GM19467 (cell line): ENCODE measurements around the gene EEF2K.
"Not testable (repeated sequence)": the region's sequence is repeated elsewhere in the genome, so short reads cannot be mapped to it uniquely, and the experiment has no call there.

Experiments used
- ATAC-seq: cut with Tn5 transposase; IDR thresholded peaks from one replicate; pipeline ENCODE4 v1.9.1; 2021; ENCODE audit warnings: mild to moderate bottlenecking, moderate library complexity; ENCODE audit not compliant: unreplicated experiment

The EEF2K gene

GRCh38 chr16:22206013-22206841 is at the start of gene EEF2K:
Gene EEF2K, plus strand, starts transcription at chr16:22206278. Its CDS starts 19,452 bp downstream, at chr16:22225730.
- ATAC-seq, result peak; percentile 85

DNA sequence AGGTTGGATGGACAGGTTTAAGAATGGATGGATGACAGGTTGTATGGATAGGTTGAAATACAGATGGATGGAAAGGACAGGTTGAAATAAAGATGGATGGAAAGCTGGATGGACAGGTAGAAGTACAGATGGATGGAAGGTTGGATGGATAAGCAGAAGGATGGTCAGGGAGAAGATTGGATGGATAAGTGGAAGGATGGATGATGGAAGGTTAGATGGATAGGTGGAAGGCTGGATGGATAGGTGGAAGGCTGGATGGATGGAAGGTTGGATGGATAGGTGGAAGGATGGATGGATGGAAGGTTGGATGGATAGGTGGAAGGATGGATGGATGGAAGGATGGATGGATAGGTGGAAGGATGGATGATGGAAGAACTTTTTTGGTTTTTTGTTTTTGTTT is 44.7 kb upstream of the EEF2K start:
- ATAC-seq, result no peak

DNA sequence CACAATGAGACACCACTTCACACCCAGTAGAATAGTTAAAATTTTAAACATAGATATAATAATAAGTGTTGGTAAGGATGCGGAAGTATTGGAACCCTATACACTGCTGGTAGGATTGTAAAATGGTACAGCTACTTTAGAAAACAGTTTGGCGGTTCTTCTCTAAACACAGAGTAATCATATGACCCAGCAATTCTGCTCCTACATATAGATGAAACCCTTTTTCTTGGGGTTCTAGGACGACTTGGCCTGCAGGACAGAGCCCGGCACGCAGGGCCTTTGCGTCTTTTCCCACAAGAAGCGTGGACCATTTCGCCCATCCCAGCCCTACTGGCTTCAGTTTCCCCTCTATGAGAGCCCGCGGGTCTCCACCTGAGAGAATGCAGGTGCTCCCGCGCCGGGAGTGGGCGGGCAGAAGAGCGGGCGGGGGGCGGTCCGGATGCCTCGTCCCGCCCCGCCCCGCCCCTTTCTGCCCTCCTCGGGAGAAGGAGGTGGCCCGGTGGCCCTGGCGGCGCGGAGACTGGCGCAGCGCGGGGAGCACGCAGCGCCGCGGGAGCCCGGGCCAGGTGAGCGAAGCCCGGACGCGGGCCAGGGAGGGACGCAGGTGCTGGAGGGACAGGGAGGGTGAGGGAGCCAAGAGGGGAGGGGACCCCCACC is 44.0 kb upstream of the EEF2K start, which contains the start of gene SDR42E2:
Gene SDR42E2 (plus strand): TSS at position 508 of the 657 bp plus-strand sequence. CDS start 3,077 bp downstream, outside the sequence.
- no peak for ATAC-seq

GRCh38 chr16:22162656-22163009 is 43.4 kb upstream of the EEF2K start:
- ATAC-seq, result no peak

- no peak for ATAC-seq
Observed at GRCh38 chr16:22163806-22164205, 42.3 kb upstream of the EEF2K start.

GRCh38 chr16:22164482-22164881 is 41.6 kb upstream of the EEF2K start:
- no peak for ATAC-seq

DNA sequence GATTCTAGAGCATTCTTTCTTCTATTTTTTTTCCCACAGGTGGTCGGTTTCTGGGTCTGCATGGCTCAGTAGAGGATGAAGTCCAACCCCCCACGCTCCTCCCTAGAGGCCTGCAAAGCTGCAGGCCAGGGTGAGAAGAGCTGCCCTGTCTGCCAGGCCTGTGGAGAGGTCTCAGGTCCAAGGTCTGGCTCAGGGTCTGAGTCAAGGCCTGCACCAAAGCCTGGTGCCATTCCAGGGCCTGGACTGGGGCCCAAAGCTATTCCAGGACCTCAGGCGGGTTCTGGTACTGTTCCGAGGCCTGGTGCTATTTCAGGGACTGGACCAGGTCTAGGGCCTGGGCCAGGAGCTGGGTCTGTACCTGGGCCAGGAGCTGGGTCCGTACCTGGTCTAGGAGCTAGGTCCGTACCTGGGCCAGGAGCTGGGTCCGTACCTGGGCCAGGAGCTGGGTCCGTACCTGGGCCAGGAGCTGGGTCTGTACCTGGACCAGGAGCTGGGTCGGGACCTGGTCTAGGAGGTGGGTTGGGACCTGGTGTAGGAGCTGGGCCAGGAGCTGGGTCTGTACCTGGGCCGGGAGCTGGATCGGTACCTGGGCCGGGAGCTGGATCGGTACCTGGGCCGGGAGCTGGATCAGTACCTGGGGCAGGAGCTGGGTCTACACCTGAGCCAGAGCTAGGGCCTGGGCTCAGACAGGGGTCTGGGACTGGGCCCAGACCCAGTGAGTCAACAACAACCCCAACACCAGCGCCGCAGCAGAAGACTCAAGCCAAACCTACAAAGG is 40.4 kb upstream of the EEF2K start:
- ATAC-seq, result no peak

GRCh38 chr16:22171953-22172352 is 34.1 kb upstream of the EEF2K start:
- ATAC-seq, result no peak

DNA sequence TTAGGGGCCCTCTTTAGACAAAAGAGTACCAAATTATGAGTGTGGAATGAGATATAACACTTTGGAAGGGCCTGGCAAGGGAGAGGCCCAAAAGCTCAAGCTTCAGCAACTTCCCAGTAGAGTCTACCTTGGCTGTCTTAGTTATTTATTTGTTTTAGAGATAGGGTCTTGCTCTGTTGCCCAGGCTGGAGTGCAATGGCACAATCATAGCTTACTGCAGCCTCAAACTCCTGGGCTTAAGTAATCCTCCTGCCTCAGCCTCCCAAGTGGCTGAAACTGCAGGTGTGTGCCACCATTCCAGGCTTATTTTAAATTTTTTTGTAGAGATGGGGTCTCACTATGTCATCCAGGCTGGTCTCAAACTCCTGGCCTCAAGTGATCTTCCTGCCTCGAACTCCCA is 33.4 kb upstream of the EEF2K start:
- ATAC-seq, result not testable (repeated sequence)

GRCh38 chr16:22174642-22175041 is 31.4 kb upstream of the EEF2K start:
- ATAC-seq, result no peak

DNA sequence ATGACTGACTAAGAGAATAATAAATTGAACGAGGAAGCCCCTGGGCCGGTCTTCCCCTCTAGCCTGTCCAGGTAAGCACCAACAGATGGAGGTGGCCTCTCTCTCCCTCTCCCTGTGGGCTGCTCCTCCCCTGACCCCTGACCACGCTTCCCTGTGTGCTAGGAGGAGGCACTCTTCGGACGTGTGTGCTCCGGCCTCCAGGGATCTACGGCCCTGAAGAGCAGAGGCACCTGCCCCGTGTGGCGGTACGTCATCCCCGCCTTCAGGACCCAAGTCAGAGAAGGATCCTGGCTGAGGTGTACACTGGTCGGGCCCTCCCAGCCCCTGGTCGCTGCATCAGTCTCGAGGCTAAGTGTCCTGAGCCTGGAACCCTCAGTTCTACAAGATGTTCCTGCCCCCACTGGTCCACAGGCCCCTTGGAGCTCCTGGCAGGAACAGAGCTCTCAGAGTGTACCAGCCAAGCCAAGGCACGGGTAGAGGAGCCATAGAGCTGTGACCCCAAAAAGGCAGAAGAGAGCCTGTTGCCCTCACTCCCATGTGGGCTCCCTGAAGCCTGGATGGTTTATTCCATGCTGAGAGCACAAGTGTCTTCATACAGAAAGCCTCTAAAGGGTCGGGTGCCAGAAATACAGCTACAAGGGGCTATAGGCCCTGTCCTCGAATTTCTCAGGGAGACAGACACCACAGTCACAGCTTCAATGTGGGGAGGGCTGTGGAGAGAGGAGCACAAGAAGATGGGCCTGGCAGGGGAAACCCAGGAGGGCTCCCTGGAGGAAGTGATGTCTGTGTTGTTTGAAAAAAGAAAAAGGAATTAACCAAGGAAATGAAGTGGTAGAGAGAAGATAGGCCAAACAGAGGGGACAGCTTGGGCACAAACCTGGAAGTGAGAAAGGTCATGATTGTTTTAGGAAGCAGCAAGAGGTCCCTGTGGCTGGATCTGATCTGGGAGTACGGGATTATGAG is 27.8 kb upstream of the EEF2K start:
- no peak for ATAC-seq

GRCh38 chr16:22181426-22181825 is 24.7 kb upstream of the EEF2K start:
- no peak for ATAC-seq

DNA sequence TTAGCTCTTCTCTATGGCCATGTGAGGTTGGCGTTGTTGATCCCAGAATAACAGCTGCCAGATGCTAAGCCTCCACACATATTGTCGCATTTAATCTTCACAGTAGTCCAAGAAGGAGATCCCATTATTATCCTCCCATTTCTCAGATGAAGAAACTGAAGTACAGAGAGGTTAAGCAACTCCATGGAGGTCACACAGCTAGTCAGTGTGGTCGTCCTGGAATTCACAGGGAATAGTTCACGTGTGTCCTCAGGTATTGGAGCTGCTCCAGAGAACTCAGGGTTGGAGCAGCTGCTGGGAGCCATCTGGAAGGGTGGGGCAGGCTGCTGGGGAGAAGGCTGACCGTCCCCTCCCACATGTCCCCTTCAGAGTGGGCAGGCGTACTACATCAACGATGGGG is 24.2 kb upstream of the EEF2K start:
- no peak for ATAC-seq

GRCh38 chr16:22183335-22183734 is 22.7 kb upstream of the EEF2K start:
- ATAC-seq, result no peak

- no peak for ATAC-seq
Observed at GRCh38 chr16:22183901-22184614, 22.0 kb upstream of the EEF2K start.

DNA sequence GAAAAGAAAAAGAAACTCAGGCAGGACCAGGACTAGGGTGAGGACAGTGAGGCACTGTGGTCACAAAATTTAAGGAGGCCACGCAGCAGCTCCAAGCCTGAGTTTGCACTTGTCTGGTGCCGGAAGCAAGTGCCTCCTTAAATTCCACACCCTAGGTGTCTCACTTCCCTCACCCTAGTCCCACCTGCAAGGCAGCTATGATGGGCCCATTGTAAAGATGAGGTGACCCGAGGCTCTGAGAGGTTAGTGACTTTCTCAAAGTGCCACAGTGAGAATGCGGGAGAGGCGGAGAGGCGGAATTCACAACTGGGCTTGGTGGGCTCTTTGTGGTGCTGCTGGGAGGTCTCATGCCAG is 21.5 kb upstream of the EEF2K start:
- no peak for ATAC-seq

DNA sequence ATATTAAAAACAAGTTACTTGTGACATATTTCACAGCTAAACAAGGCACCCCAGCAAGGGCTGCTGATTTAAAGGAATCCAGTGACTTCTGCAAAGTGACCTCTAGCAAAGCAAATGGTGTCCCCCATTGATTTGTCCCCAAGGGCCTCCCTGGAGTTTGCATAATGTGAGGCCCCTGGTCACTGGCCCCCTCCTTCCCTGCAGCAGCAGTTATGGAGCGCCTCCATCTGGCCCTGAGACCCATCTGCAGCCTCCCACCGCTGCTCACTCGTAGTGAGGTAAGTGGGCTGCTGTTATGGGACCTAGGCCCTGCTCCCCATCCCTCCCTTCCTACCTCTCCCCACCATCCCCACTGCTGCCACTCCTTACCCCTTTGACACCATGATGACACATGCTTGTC is 19.6 kb upstream of the EEF2K start:
- no peak for ATAC-seq

DNA sequence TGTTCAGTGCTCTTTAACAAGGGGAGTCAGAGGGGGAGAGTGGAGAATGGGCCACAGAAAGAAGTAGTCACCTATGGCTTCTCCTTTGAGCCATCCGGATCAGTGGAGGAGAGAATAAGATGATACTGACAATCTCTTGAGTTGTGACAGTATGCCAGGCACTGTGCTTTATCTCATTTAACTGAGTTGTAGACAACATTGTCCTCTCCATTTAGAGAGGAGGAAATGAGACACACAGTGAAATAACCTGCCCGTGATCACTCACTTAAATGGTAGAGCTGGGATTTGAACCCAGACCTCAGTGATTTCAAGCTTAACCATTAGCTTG is 17.8 kb upstream of the EEF2K start:
- ATAC-seq, result no peak

DNA sequence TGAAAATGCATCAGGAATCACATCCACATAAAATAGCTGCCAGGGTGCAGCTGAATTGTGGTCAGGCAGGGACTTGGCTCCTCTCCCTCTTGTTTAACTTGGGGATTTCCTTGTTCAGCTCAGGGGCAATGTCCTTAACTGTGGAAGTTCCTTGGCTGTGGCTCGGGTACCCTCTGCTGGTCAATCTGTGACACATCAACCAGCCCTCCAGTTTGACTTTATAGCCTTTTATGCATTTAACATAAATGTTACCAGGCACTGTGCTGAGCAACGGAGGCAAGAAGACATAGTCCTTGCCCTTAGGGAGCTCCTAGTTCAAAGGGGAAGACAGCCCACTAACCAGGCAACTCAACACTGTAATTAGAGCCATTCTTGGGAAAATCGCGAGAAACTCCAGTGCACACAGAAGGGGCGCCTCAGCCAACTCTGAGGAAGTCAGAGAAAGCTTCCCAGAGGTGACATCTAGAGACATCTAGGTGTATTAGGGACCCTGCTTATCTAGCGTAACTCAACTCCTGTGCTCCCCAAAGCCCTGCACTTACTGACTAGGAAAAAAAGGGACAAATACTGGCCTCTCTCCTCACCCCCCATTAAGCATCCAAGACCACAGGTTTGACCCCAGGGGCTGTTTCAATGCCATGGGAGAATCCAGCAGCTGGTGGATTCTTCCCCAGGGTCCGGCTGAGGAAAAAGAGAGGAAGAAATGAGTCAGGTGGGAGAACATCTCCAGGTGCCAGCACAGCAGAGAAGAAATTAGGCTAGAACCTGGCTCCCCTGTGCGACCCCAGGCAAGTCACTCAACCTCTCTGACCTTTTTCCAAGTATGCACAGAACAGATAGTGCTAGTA is 17.3 kb upstream of the EEF2K start:
- no peak for ATAC-seq
